HG03135 (cell line): ENCODE results near the gene TPI1.

Experiments used
- ATAC-seq: cut with Tn5 transposase; IDR thresholded peaks from one replicate; pipeline ENCODE4 v1.9.1; 2021; ENCODE audit warnings: mild to moderate bottlenecking, moderate library complexity; ENCODE audit not compliant: unreplicated experiment

The TPI1 gene

GRCh38 chr12:6867413-6868210, at the start of gene TPI1:
Gene TPI1, plus strand, starts transcription at chr12:6867531. Its CDS starts 36 bp downstream, at chr12:6867567.
- ATAC-seq, result peak; percentile 63

GRCh38 chr12:6817662-6818157, 49.6 kb upstream of the TPI1 start:
- ATAC-seq, result no peak

GRCh38 chr12:6818222-6818621, 49.1 kb upstream of the TPI1 start:
- no peak for ATAC-seq

- no peak for ATAC-seq
Measured at GRCh38 chr12:6818645-6819044, 48.7 kb upstream of the TPI1 start.

GRCh38 chr12:6819106-6820030, 48.0 kb upstream of the TPI1 start:
- ATAC-seq, result no peak

- ATAC-seq, result no peak
Measured at GRCh38 chr12:6820166-6820565, 47.2 kb upstream of the TPI1 start.

GRCh38 chr12:6821591-6822425, 45.5 kb upstream of the TPI1 start, which contains the start of gene GPR162:
Gene GPR162, plus strand, starts transcription at chr12:6821821. Its CDS starts 2,078 bp downstream, at chr12:6823899.
- no peak for ATAC-seq

GRCh38 chr12:6822426-6823135, 44.8 kb upstream of the TPI1 start:
- ATAC-seq, result no peak

- ATAC-seq, result no peak
Measured at GRCh38 chr12:6823182-6824084, 43.9 kb upstream of the TPI1 start.

GRCh38 chr12:6824085-6824775, 43.1 kb upstream of the TPI1 start:
- no peak for ATAC-seq

GRCh38 chr12:6824901-6825381, 42.4 kb upstream of the TPI1 start:
- ATAC-seq, result no peak

GRCh38 chr12:6825398-6826124, 41.8 kb upstream of the TPI1 start:
- no peak for ATAC-seq

GRCh38 chr12:6826125-6826733, 41.1 kb upstream of the TPI1 start:
- ATAC-seq, result no peak

- no peak for ATAC-seq
Measured at GRCh38 chr12:6826734-6827436, 40.4 kb upstream of the TPI1 start.

GRCh38 chr12:6827437-6827911, 39.9 kb upstream of the TPI1 start:
- no peak for ATAC-seq

- no peak for ATAC-seq
Measured at GRCh38 chr12:6827982-6828780, 39.1 kb upstream of the TPI1 start, which contains the start of gene P3H3. Gene P3H3, plus strand, starts transcription at chr12:6828407. Its CDS starts 34 bp downstream, at chr12:6828441.
